K562 (cell line): Measurements from ENCODE around the gene NEURL1. TPM values are rescaled to one million over a fixed set of nuclear protein-coding genes. Genes with fewer than 3 reads are reported as not detected.

Experiments used
- ATAC-seq: fragments of 200-7000 bp; cut with Tn5 transposase; 3 replicates; pipeline ENCODE4 v1.9.1; 2020; ENCODE audit warnings: moderate library complexity
- BruUV-seq: library from RNA; stranded (reverse); fragments of 400-500 nt; replicated peaks from 2 replicates; lab custom pipeline; 2021; lab: Mats Ljungman, UMichigan
- CTCF ChIA-PET: fragments of 300-600 bp; formaldehyde crosslinking; extraction: SDS; loops from one replicate; lab custom pipeline; 2021; ENCODE audit warnings: low intra/inter-chr PET ratio; lab: Yijun Ruan, JAX
- POLR2A ChIA-PET: fragments of 300-600, 350-650 bp; sonication (Branson Sonifier 250); formaldehyde crosslinking; extraction: SDS; loops from one replicate; lab custom pipeline; 2021; ENCODE audit warnings: antibody characterized with exemption, inconsistent platforms; lab: Yijun Ruan, JAX
- DNase-seq, 4 experiments: peaks; one replicate each; pipeline versions ENCODE4 v3.0.0 to v3.0.0-alpha.2; 2011 to 2018; ENCODE audit warnings: low spot score in 3 of 4, mixed read lengths in 3 of 4; ENCODE audit errors: extremely low read depth in 1 of 4
- FAIRE-seq: peaks from 2 replicates; lab custom pipeline; 2011; peaks lifted over from hg19 to GRCh38; lab: Jason Lieb, UNC
- H2AFZ ChIP-seq: 2 replicates; pipeline ENCODE4 v1.6.0; 2011; ENCODE audit warnings: low read depth, low read length, control low read depth, inconsistent platforms
- H3K27ac ChIP-seq: fragments of 200-600 bp; 3 replicates; pipeline ENCODE4 v1.8.0; 2011; ENCODE audit warnings: low read depth, mild to moderate bottlenecking, control low read depth, inconsistent platforms, low read length, moderate library complexity, mixed read lengths; ENCODE audit errors: extremely low read depth
- H3K27me3 ChIP-seq, 2 experiments: fragments of 300-600 bp in 1 of 2; 2 replicates in 1 of 2; 3 replicates in 1 of 2; pipeline versions ENCODE4 v1.6.0 to v1.8.0; 2011; ENCODE audit warnings: inconsistent platforms in 2 of 2, low read length in 2 of 2, mild to moderate bottlenecking in 1 of 2, mixed read lengths in 1 of 2, moderate library complexity in 1 of 2; ENCODE audit not compliant: control insufficient read depth in 2 of 2, insufficient read depth in 2 of 2
- H3K36me3 ChIP-seq: fragments of 300-600 bp; 3 replicates; pipeline ENCODE4 v1.8.0; 2011; ENCODE audit warnings: mild to moderate bottlenecking, low read length, inconsistent platforms; ENCODE audit not compliant: control insufficient read depth, insufficient read depth
- H3K4me1 ChIP-seq, 2 experiments: fragments of 200-600 bp in 1 of 2; replicated peaks in 1 of 2; 2 replicates in 1 of 2; 3 replicates in 1 of 2; pipeline versions ENCODE4 v1.5.1 to v1.8.0; 2011; ENCODE audit warnings: inconsistent platforms in 2 of 2, low read length in 2 of 2, mild to moderate bottlenecking in 1 of 2, mixed read lengths in 1 of 2, moderate library complexity in 1 of 2; ENCODE audit not compliant: control insufficient read depth in 2 of 2, insufficient read depth in 2 of 2
- H3K4me2 ChIP-seq: 2 replicates; pipeline ENCODE4 v1.6.1; 2011; ENCODE audit warnings: low read length, control low read depth, inconsistent platforms, mixed read lengths; ENCODE audit not compliant: insufficient read depth
- H3K4me3 ChIP-seq: fragments of 200-600 bp; sonication (generic), shearing (Covaris generic); 2 replicates; pipeline ENCODE4 v1.5.1; 2016; ENCODE audit warnings: control low read depth, inconsistent platforms
- H3K79me2 ChIP-seq: fragments of 200-600 bp; 3 replicates; pipeline ENCODE4 v1.8.0; 2011; ENCODE audit warnings: low read length, inconsistent platforms; ENCODE audit not compliant: control insufficient read depth, insufficient read depth
- H3K9ac ChIP-seq, 2 experiments: 2 replicates each; pipeline versions ENCODE4 v1.6.0 to v1.6.1; 2011; ENCODE audit warnings: low read depth in 2 of 2, low read length in 2 of 2, control low read depth in 1 of 2, inconsistent platforms in 1 of 2, mild to moderate bottlenecking in 1 of 2, mixed read lengths in 1 of 2; ENCODE audit not compliant: insufficient read depth in 1 of 2
- H3K9me1 ChIP-seq: one replicate; pipeline ENCODE4 v1.6.0; 2011; ENCODE audit warnings: inconsistent platforms, mild to moderate bottlenecking, low read length, moderate library complexity; ENCODE audit not compliant: control insufficient read depth, insufficient read depth
- H3K9me3 ChIP-seq: replicated peaks from 2 replicates; pipeline ENCODE4 v1.5.1; 2011; ENCODE audit warnings: low read depth, low read length, inconsistent platforms; ENCODE audit not compliant: control insufficient read depth, insufficient read depth
- H4K20me1 ChIP-seq: replicated peaks from 2 replicates; pipeline ENCODE4 v1.6.1; 2011; ENCODE audit warnings: low read length, inconsistent platforms, mixed read lengths; ENCODE audit not compliant: control insufficient read depth, insufficient read depth
- COPS2 ChIP-seq: fragments of 450-650 bp; conservative IDR thresholded peaks from 2 replicates; pipeline ENCODE4 v1.6.1; 2016; ENCODE audit warnings: mild to moderate bottlenecking, moderate library complexity
- CSDE1 ChIP-seq, 2 experiments: fragments of 450-650 bp; IDR thresholded peaks; 2 replicates each; pipeline ENCODE4 v1.6.1; 2016; ENCODE audit warnings: mild to moderate bottlenecking in 1 of 2
- FOXA1 ChIP-seq: fragments of 450-650 bp; IDR thresholded peaks from 2 replicates; pipeline ENCODE4 v1.6.1; 2016; ENCODE audit warnings: mild to moderate bottlenecking, borderline replicate concordance
- HDGF ChIP-seq: fragments of 450-650 bp; IDR thresholded peaks from 2 replicates; pipeline ENCODE4 v1.6.1; 2016
- YY1 ChIP-seq, 3 experiments: IDR thresholded peaks; 2 replicates each; pipeline ENCODE4 v1.6.1; 2011; ENCODE audit warnings: low read length in 2 of 3, mild to moderate bottlenecking in 2 of 3, moderate library complexity in 2 of 3, borderline replicate concordance in 1 of 3, control low read depth in 1 of 3, low read depth in 1 of 3; ENCODE audit not compliant: insufficient read depth in 3 of 3, insufficient replicate concordance in 2 of 3, control insufficient read depth in 1 of 3, insufficient read length in 1 of 3; ENCODE audit errors: extremely low read depth in 1 of 3
- ZNF75A ChIP-seq: fragments of 450-650 bp; formaldehyde crosslinking; IDR thresholded peaks from 2 replicates; pipeline ENCODE4 v1.4.0; 2020; ENCODE audit warnings: mild to moderate bottlenecking
- WGBS: fragments of 100-300 bp; shearing (Covaris generic); methylation state at CpG from one replicate; pipeline ENCODE4 v1.1.6; 2016; ENCODE audit warnings: low coverage, mixed read lengths; ENCODE audit not compliant: insufficient coverage; ENCODE audit errors: missing lambda C conversion rate; 5-methylcytosine and 5-hydroxymethylcytosine counted together
- in situ Hi-C: fragments of 300-500 bp; cut with MboI; formaldehyde crosslinking; loops from 4 replicates; pipeline ENCODE4 v1.15.0; 2018; ENCODE audit warnings: inconsistent platforms, mixed read lengths
- intact Hi-C: fragments of 100-400 bp; cut with micrococcal nuclease; formaldehyde crosslinking; loops from 2 replicates; pipeline ENCODE4 v1.14.2; 2022
- polyA plus RNA-seq, 8 experiments: library from polyadenylated mRNA; depleted of rRNA in 4 of 8; stranded (reverse) in 5 of 8; unstranded in 3 of 8; fragments of >200 nt; fragmentation: Nextera tagmentation in 2 of 8; fragmentation: Illumina TruSeq in 1 of 8; extraction: Ambion mirVana in 2 of 8; extraction: Trizol in 1 of 8; gene quantifications; 2 replicates each; pipeline versions ENCODE4 v1.2.1 to v1.2.3, GENCODE V29; 2011 to 2014; ENCODE audit warnings: inconsistent platforms in 1 of 8, missing spikeins in 1 of 8
- total RNA-seq, 7 experiments: library from RNA; depleted of rRNA in 6 of 7; stranded (reverse); fragments of >200 nt in 6 of 7; fragmentation: Illumina TruSeq in 2 of 7; extraction: Trizol in 2 of 7; gene quantifications; 2 replicates each; pipeline versions ENCODE4 v1.2.1 to v1.2.3, GENCODE V29; 2011 to 2021; ENCODE audit warnings: low replicate concordance in 1 of 7
- TF ChIP-seq, protein P1 (sequence below): fragments of 450-650 bp; IDR thresholded peaks from 2 replicates; pipeline ENCODE4 v1.7.1; 2018; ENCODE audit warnings: mild to moderate bottlenecking, low read depth; ENCODE audit not compliant: partially characterized antibody
- TF ChIP-seq, protein P2 (sequence below), 2 experiments: fragments of 450-650 bp; formaldehyde crosslinking in 1 of 2; IDR thresholded peaks; 2 replicates each; pipeline versions ENCODE4 v1.4.0 to v1.6.1; 2014 to 2020; ENCODE audit warnings: mild to moderate bottlenecking in 2 of 2, borderline replicate concordance in 1 of 2, low read depth in 1 of 2

The NEURL1 gene
- total and polyA plus RNA-seq, 9 of the 15 experiments (the other 6 are each of a cell fraction or from before 2014, with no cell fraction given) = 0.01 to 0.45 (median 0.16) TPM; not detected in 5

DNA sequence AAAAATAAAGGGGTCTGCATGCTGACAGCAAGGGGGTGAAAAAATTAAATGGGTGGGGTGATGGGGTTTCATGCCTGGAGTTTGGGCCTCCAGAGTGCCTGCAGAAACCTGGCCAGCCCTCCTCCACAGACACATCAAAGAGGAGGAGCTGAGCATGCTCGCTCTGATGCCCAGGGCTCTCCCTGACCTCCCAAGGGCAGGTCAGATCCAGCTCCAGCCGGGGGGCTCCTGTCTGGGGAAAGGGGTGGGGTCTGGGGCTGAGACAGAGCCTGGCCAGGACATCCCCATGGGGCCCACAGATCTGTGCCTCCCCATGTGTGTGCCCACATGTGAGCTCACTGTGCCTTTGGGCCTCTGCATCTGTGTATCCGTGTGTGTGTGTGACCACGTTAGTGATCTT is 33.9 kb upstream of the NEURL1 start:
- Histone ChIP-seq H4K20me1 (no peaks in the 10 kb centered on the region; the same call in 1 of the 2 replicates), H3K36me3 (no peaks in the 10 kb centered on the region), H3K4me2 (no peak overlapping the region), H3K9ac (no peak overlapping the region), H3K9me3 (no peaks in the 10 kb centered on the region), H3K4me3 (no peak overlapping the region), H3K27ac (no peak overlapping the region), H2AFZ (no peak overlapping the region), H3K27me3 (peaks cover 0 to 5% of the 10 kb centered on the region in 2 experiments; a peak in 3 of 5 replicates), H3K79me2 (no peaks in the 10 kb centered on the region), H3K9me1 (no peaks in the 10 kb centered on the region), H3K4me1 (peaks cover 0 to 6% of the 10 kb centered on the region in 2 experiments; a peak in 2 of 5 replicates)
- CTCF ChIA-PET = no interaction called here
- in situ Hi-C loops = no loop called here
- POLR2A ChIA-PET = no interaction called here
- DNase-seq = no peak
- no peak for ATAC-seq
- intact Hi-C loops = no loop called here
- 0% methylated on average over 4 of the region's 4 CpGs for WGBS
- TF ChIP-seq FOXA1 (no peak), CSDE1 (IDR thresholded peaks at IDR 0.05) (no peak), HDGF (no peak), ZNF75A (CRISPR knock-in tag) (no peak), COPS2 (no peak), YY1 (IDR thresholded peaks at IDR 0.05; ENCODE audit: borderline replicate concordance in 1 of 3, control insufficient read depth in 1 of 3, extremely low read depth in 1 of 3, insufficient read depth in 3 of 3, insufficient read length in 1 of 3, insufficient replicate concordance in 2 of 3, low read depth in 1 of 3, low read length in 2 of 3) (no peak)
- TF ChIP-seq, protein P1, sequence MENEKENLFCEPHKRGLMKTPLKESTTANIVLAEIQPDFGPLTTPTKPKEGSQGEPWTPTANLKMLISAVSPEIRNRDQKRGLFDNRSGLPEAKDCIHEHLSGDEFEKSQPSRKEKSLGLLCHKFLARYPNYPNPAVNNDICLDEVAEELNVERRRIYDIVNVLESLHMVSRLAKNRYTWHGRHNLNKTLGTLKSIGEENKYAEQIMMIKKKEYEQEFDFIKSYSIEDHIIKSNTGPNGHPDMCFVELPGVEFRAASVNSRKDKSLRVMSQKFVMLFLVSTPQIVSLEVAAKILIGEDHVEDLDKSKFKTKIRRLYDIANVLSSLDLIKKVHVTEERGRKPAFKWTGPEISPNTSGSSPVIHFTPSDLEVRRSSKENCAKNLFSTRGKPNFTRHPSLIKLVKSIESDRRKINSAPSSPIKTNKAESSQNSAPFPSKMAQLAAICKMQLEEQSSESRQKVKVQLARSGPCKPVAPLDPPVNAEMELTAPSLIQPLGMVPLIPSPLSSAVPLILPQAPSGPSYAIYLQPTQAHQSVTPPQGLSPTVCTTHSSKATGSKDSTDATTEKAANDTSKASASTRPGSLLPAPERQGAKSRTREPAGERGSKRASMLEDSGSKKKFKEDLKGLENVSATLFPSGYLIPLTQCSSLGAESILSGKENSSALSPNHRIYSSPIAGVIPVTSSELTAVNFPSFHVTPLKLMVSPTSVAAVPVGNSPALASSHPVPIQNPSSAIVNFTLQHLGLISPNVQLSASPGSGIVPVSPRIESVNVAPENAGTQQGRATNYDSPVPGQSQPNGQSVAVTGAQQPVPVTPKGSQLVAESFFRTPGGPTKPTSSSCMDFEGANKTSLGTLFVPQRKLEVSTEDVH = no peak
- TF ChIP-seq, protein P2, sequence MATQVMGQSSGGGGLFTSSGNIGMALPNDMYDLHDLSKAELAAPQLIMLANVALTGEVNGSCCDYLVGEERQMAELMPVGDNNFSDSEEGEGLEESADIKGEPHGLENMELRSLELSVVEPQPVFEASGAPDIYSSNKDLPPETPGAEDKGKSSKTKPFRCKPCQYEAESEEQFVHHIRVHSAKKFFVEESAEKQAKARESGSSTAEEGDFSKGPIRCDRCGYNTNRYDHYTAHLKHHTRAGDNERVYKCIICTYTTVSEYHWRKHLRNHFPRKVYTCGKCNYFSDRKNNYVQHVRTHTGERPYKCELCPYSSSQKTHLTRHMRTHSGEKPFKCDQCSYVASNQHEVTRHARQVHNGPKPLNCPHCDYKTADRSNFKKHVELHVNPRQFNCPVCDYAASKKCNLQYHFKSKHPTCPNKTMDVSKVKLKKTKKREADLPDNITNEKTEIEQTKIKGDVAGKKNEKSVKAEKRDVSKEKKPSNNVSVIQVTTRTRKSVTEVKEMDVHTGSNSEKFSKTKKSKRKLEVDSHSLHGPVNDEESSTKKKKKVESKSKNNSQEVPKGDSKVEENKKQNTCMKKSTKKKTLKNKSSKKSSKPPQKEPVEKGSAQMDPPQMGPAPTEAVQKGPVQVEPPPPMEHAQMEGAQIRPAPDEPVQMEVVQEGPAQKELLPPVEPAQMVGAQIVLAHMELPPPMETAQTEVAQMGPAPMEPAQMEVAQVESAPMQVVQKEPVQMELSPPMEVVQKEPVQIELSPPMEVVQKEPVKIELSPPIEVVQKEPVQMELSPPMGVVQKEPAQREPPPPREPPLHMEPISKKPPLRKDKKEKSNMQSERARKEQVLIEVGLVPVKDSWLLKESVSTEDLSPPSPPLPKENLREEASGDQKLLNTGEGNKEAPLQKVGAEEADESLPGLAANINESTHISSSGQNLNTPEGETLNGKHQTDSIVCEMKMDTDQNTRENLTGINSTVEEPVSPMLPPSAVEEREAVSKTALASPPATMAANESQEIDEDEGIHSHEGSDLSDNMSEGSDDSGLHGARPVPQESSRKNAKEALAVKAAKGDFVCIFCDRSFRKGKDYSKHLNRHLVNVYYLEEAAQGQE (IDR thresholded peaks at IDR 0.05; ENCODE audit: borderline replicate concordance) = no peak
- TF ChIP-seq, protein P2 (CRISPR knock-in tag; IDR thresholded peaks at IDR 0.05; ENCODE audit: low read depth) = no peak
- BruUV-seq = no TSS peak
- no peak for FAIRE-seq
